ENCODE data around the gene CAPS.

The CAPS gene

GRCh38 chr19:5923356-5923755, 9.3 kb downstream of the CAPS start:
- Histone ChIP-seq H3K27me3 (ENCODE audit: insufficient read depth, poor library complexity, severe bottlenecking) (no peaks in the 10 kb centered on the region), H3K4me3 (replicated peaks; ENCODE audit: insufficient read depth, low read length) (no peak overlapping the region), H3K27ac (replicated peaks) (no peak overlapping the region)
- no peak for DNase-seq (ENCODE audit: low read depth in 1 of 2, low spot score in 1 of 2)
- TF ChIP-seq CTCF (IDR thresholded peaks at IDR 0.05; ENCODE audit: insufficient read depth, low read length) = no peak
- TF ChIP-seq SPI1 (IDR thresholded peaks at IDR 0.05; ENCODE audit: borderline replicate concordance, low read depth) = no peak
- TF ChIP-seq REST (IDR thresholded peaks at IDR 0.05; ENCODE audit: insufficient replicate concordance, low read depth) = no peak
- no peak for TF ChIP-seq GABPA (IDR thresholded peaks at IDR 0.05; ENCODE audit: low read depth)
- no peak for TF ChIP-seq POLR2AphosphoS5 (IDR thresholded peaks at IDR 0.05; ENCODE audit: low read depth)

- Histone ChIP-seq H3K27me3 (ENCODE audit: insufficient read depth, poor library complexity, severe bottlenecking) (no peaks in the 10 kb centered on the region), H3K27ac (replicated peaks) (no peak overlapping the region), H3K4me3 (replicated peaks; ENCODE audit: insufficient read depth, low read length) (no peak overlapping the region)
- no peak for DNase-seq (ENCODE audit: low read depth in 1 of 2, low spot score in 1 of 2)
- TF ChIP-seq CTCF (IDR thresholded peaks at IDR 0.05; ENCODE audit: insufficient read depth, low read length) (no peak), REST (IDR thresholded peaks at IDR 0.05; ENCODE audit: insufficient replicate concordance, low read depth) (no peak), SPI1 (IDR thresholded peaks at IDR 0.05; ENCODE audit: borderline replicate concordance, low read depth) (no peak), POLR2AphosphoS5 (IDR thresholded peaks at IDR 0.05; ENCODE audit: low read depth) (no peak), GABPA (IDR thresholded peaks at IDR 0.05; ENCODE audit: low read depth) (no peak)
Measured at GRCh38 chr19:5925830-5926427, 11.9 kb downstream of the CAPS start.

GRCh38 chr19:5926641-5927440, 12.8 kb downstream of the CAPS start:
- Histone ChIP-seq H3K27me3 (ENCODE audit: insufficient read depth, poor library complexity, severe bottlenecking) (no peaks in the 10 kb centered on the region), H3K4me3 (replicated peaks; ENCODE audit: insufficient read depth, low read length) (no peak overlapping the region), H3K27ac (replicated peaks) (no peak overlapping the region)
- TF ChIP-seq POLR2AphosphoS5 (IDR thresholded peaks at IDR 0.05; ENCODE audit: low read depth) (no peak), REST (IDR thresholded peaks at IDR 0.05; ENCODE audit: insufficient replicate concordance, low read depth) (no peak), SPI1 (IDR thresholded peaks at IDR 0.05; ENCODE audit: borderline replicate concordance, low read depth) (no peak), GABPA (IDR thresholded peaks at IDR 0.05; ENCODE audit: low read depth) (no peak), CTCF (IDR thresholded peaks at IDR 0.05; ENCODE audit: insufficient read depth, low read length) (no peak)
- DNase-seq (ENCODE audit: low read depth in 1 of 2, low spot score in 1 of 2) = no peak
